SK-N-SH (cell line): Measurements from ENCODE around the gene MRPS26. TPM values are rescaled to one million over a fixed set of nuclear protein-coding genes. Genes with fewer than 3 reads are reported as not detected.

Experiments
- CTCF ChIA-PET: fragments of 300-600, 350-600 bp; formaldehyde crosslinking; extraction: SDS; loops from one replicate; lab custom pipeline; 2021; lab: Yijun Ruan, JAX
- POLR2A ChIA-PET: fragments of 350-600 bp; sonication (Branson Sonifier 250); formaldehyde crosslinking; extraction: SDS; loops from one replicate; lab custom pipeline; 2020; ENCODE audit warnings: antibody characterized with exemption, inconsistent platforms; lab: Yijun Ruan, JAX
- DNase-seq: peaks from one replicate; pipeline ENCODE4 v3.0.0; 2012
- H2AFZ ChIP-seq: fragments of 200-600 bp; sonication (generic); 2 replicates; pipeline ENCODE4 v1.8.1; 2016; ENCODE audit warnings: antibody characterized with exemption, mild to moderate bottlenecking, low read depth
- H3F3A ChIP-seq: fragments of 200-600 bp; sonication (generic); replicated peaks from 2 replicates; pipeline ENCODE3; 2016; ENCODE audit warnings: antibody characterized with exemption, mild to moderate bottlenecking; ENCODE audit not compliant: insufficient read depth
- H3K27ac ChIP-seq, 2 experiments: fragments of 200-500 bp in 1 of 2; fragments of 200-600 bp in 1 of 2; sonication (Bioruptor generic) in 1 of 2; sonication (generic), shearing (Covaris generic) in 1 of 2; 2 replicates each; pipeline versions ENCODE4 v1.5.1 to v1.6.1; 2014 to 2016; ENCODE audit warnings: low read depth in 2 of 2, inconsistent platforms in 1 of 2, low read length in 1 of 2, mild to moderate bottlenecking in 1 of 2, mixed read lengths in 1 of 2
- H3K27me3 ChIP-seq: fragments of 200-600 bp; sonication (generic), shearing (Covaris generic); 2 replicates; pipeline ENCODE4 v1.6.1; 2016; ENCODE audit warnings: mixed run types; ENCODE audit not compliant: insufficient read depth
- H3K36me3 ChIP-seq, 2 experiments: fragments of 200-500 bp in 1 of 2; fragments of 200-600 bp in 1 of 2; sonication (Bioruptor generic) in 1 of 2; sonication (generic) in 1 of 2; replicated peaks in 1 of 2; 2 replicates each; pipeline versions ENCODE3 to v1.5.1; 2014 to 2016; ENCODE audit warnings: low read length in 1 of 2, mild to moderate bottlenecking in 1 of 2; ENCODE audit not compliant: insufficient read depth in 2 of 2, control insufficient read depth in 1 of 2
- H3K4me1 ChIP-seq, 2 experiments: fragments of 200-500 bp in 1 of 2; fragments of 200-600 bp in 1 of 2; sonication (Bioruptor generic) in 1 of 2; sonication (generic), shearing (Covaris generic) in 1 of 2; 2 replicates each; pipeline versions ENCODE4 v1.5.1 to v1.6.1; 2014 to 2016; ENCODE audit warnings: low read depth in 1 of 2, low read length in 1 of 2, mixed run types in 1 of 2; ENCODE audit not compliant: insufficient read depth in 2 of 2, control insufficient read depth in 1 of 2
- H3K4me2 ChIP-seq: fragments of 200-600 bp; sonication (generic), shearing (Covaris generic); 2 replicates; pipeline ENCODE4 v1.6.1; 2017; ENCODE audit warnings: mixed run types
- H3K4me3 ChIP-seq, 2 experiments: fragments of 200-500 bp in 1 of 2; fragments of 200-600 bp in 1 of 2; sonication (Bioruptor generic) in 1 of 2; sonication (generic), shearing (Covaris generic) in 1 of 2; 2 replicates each; pipeline versions ENCODE4 v1.5.1 to v1.8.1; 2014 to 2016; ENCODE audit warnings: low read depth in 2 of 2, inconsistent platforms in 1 of 2, low read length in 1 of 2, mild to moderate bottlenecking in 1 of 2, mixed read lengths in 1 of 2, moderate library complexity in 1 of 2
- H3K79me2 ChIP-seq: fragments of 200-600 bp; sonication (generic); 2 replicates; pipeline ENCODE4 v1.8.1; 2017; ENCODE audit warnings: mild to moderate bottlenecking; ENCODE audit not compliant: insufficient read depth
- H3K9ac ChIP-seq: fragments of 200-600 bp; sonication (generic); 2 replicates; pipeline ENCODE4 v1.6.1; 2017; ENCODE audit warnings: mixed run types
- H3K9me2 ChIP-seq: fragments of 200-600 bp; sonication (generic); 2 replicates; pipeline ENCODE4 v1.6.1; 2017; ENCODE audit warnings: mixed run types
- H3K9me3 ChIP-seq: fragments of 200-600 bp; sonication (generic); 2 replicates; pipeline ENCODE4 v1.6.1; 2017; ENCODE audit warnings: mixed run types, mild to moderate bottlenecking, moderate library complexity
- H4K20me1 ChIP-seq: fragments of 200-600 bp; sonication (generic); 2 replicates; pipeline ENCODE4 v1.6.1; 2017; ENCODE audit warnings: mild to moderate bottlenecking, mixed run types; ENCODE audit not compliant: insufficient read depth
- CHD2 ChIP-seq: fragments of 150-350 bp; IDR thresholded peaks from 2 replicates; pipeline ENCODE4 v1.6.1; 2018; ENCODE audit warnings: low read length; ENCODE audit not compliant: partially characterized antibody
- EZH2phosphoT487 ChIP-seq: fragments of 200-600 bp; sonication (generic); IDR thresholded peaks from 2 replicates; pipeline ENCODE4 v1.6.1; 2017; ENCODE audit warnings: low read depth, mixed run types, mild to moderate bottlenecking, antibody characterized with exemption, moderate library complexity, borderline replicate concordance
- GATA2 ChIP-seq: sonication (generic); formaldehyde crosslinking; IDR thresholded peaks from 2 replicates; pipeline ENCODE4 v1.5.0; 2020; ENCODE audit warnings: mild to moderate bottlenecking, missing genetic modification reagents
- RAD21 ChIP-seq: IDR thresholded peaks from 2 replicates; pipeline ENCODE4 v1.6.1; 2012; ENCODE audit warnings: mild to moderate bottlenecking, low read length
- RFX5 ChIP-seq: IDR thresholded peaks from 2 replicates; pipeline ENCODE4 v1.6.1; 2012; ENCODE audit warnings: mild to moderate bottlenecking, improper control_type of control experiment, low read length
- TAF1 ChIP-seq: IDR thresholded peaks from 2 replicates; pipeline ENCODE4 v1.6.1; 2012; ENCODE audit warnings: low read depth, mild to moderate bottlenecking, low read length, moderate library complexity, borderline replicate concordance
- TCF12 ChIP-seq: IDR thresholded peaks from 2 replicates; pipeline ENCODE4 v1.4.0; 2012
- WGBS: methylation state at CpG from one replicate; pipeline ENCODE4 v1.1.6; 2017; ENCODE audit warnings: low lambda C conversion rate; 5-methylcytosine and 5-hydroxymethylcytosine counted together
- polyA plus RNA-seq, 3 experiments: library from polyadenylated mRNA; depleted of rRNA; stranded (reverse); fragments of >200 nt; gene quantifications; 2 replicates each; pipeline ENCODE4 v1.2.3, GENCODE V29; 2012
- TF ChIP-seq, protein P1 (sequence below): IDR thresholded peaks from 2 replicates; pipeline ENCODE4 v1.6.1; 2012; ENCODE audit warnings: mild to moderate bottlenecking, low read depth, low read length, moderate library complexity
- TF ChIP-seq, protein P2 (sequence below): IDR thresholded peaks from 2 replicates; pipeline ENCODE4 v1.4.0; 2012; ENCODE audit warnings: low read depth, borderline replicate concordance
- TF ChIP-seq, protein P3 (sequence below): IDR thresholded peaks from 2 replicates; pipeline ENCODE4 v1.4.0; 2012; ENCODE audit warnings: low read depth, borderline replicate concordance
- TF ChIP-seq, protein P4 (sequence below): IDR thresholded peaks from 2 replicates; pipeline ENCODE4 v1.4.0; 2012; ENCODE audit warnings: low read depth
- TF ChIP-seq, protein P5 (sequence below): fragments of 200-600 bp; sonication (generic); IDR thresholded peaks from 2 replicates; pipeline ENCODE4 v1.6.1; 2017; ENCODE audit warnings: antibody characterized with exemption, mild to moderate bottlenecking, moderate library complexity
- TF ChIP-seq, protein P6 (sequence below): fragments of 150-350 bp; IDR thresholded peaks from 2 replicates; pipeline ENCODE4 v1.6.1; 2016; ENCODE audit warnings: mild to moderate bottlenecking, low read depth, low read length

MRPS26 gene
- polyA plus RNA-seq, 1 of the 3 experiments (the other 2 are of a cell fraction), result 152 TPM

DNA sequence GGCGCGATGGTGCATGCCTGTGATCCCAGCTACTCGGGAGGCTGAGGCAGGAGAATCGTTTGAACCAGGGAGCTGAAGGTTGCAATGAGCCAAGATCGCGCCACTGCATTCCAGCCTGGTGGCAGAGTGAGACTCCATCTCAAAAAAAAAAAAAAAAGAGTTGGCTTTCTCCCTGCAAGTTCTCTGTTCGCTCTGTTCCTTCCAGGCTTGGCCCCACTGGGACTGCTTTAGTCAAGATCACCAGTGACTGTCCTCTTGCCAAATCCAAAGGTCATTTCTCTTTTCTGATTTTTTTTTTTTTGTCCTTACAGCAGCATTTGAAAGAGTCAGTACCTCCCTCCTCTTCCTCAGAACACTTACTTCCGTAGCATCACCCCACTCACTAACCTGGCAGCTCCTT lies 13.2 kb upstream of the MRPS26 start:
- Histone ChIP-seq H3K36me3 (peaks cover 21 to 51% of the 10 kb centered on the region in 2 experiments), H2AFZ (no peak overlapping the region), H3K9ac (no peak overlapping the region), H3K4me3 (no peak overlapping the region), H3K4me2 (no peak overlapping the region), H3K4me1 (no peaks in the 10 kb centered on the region), H3K27ac (no peak overlapping the region), H4K20me1 (no peaks in the 10 kb centered on the region), H3K79me2 (no peaks in the 10 kb centered on the region), H3K9me3 (no peaks in the 10 kb centered on the region), H3K27me3 (no peaks in the 10 kb centered on the region), H3K9me2 (no peaks in the 10 kb centered on the region), H3F3A (no peaks in the 10 kb centered on the region)
- no peak for DNase-seq
- TF ChIP-seq, protein P1, sequence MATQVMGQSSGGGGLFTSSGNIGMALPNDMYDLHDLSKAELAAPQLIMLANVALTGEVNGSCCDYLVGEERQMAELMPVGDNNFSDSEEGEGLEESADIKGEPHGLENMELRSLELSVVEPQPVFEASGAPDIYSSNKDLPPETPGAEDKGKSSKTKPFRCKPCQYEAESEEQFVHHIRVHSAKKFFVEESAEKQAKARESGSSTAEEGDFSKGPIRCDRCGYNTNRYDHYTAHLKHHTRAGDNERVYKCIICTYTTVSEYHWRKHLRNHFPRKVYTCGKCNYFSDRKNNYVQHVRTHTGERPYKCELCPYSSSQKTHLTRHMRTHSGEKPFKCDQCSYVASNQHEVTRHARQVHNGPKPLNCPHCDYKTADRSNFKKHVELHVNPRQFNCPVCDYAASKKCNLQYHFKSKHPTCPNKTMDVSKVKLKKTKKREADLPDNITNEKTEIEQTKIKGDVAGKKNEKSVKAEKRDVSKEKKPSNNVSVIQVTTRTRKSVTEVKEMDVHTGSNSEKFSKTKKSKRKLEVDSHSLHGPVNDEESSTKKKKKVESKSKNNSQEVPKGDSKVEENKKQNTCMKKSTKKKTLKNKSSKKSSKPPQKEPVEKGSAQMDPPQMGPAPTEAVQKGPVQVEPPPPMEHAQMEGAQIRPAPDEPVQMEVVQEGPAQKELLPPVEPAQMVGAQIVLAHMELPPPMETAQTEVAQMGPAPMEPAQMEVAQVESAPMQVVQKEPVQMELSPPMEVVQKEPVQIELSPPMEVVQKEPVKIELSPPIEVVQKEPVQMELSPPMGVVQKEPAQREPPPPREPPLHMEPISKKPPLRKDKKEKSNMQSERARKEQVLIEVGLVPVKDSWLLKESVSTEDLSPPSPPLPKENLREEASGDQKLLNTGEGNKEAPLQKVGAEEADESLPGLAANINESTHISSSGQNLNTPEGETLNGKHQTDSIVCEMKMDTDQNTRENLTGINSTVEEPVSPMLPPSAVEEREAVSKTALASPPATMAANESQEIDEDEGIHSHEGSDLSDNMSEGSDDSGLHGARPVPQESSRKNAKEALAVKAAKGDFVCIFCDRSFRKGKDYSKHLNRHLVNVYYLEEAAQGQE, result no peak
- TF ChIP-seq EZH2phosphoT487, result no peak
- TF ChIP-seq, protein P2, sequence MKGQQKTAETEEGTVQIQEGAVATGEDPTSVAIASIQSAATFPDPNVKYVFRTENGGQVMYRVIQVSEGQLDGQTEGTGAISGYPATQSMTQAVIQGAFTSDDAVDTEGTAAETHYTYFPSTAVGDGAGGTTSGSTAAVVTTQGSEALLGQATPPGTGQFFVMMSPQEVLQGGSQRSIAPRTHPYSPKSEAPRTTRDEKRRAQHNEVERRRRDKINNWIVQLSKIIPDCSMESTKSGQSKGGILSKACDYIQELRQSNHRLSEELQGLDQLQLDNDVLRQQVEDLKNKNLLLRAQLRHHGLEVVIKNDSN, result no peak
- TF ChIP-seq RFX5, result no peak
- no peak for TF ChIP-seq GATA2 (CRISPR knock-in tag)
- TF ChIP-seq TAF1, result no peak
- TF ChIP-seq TCF12, result no peak
- TF ChIP-seq, protein P3, sequence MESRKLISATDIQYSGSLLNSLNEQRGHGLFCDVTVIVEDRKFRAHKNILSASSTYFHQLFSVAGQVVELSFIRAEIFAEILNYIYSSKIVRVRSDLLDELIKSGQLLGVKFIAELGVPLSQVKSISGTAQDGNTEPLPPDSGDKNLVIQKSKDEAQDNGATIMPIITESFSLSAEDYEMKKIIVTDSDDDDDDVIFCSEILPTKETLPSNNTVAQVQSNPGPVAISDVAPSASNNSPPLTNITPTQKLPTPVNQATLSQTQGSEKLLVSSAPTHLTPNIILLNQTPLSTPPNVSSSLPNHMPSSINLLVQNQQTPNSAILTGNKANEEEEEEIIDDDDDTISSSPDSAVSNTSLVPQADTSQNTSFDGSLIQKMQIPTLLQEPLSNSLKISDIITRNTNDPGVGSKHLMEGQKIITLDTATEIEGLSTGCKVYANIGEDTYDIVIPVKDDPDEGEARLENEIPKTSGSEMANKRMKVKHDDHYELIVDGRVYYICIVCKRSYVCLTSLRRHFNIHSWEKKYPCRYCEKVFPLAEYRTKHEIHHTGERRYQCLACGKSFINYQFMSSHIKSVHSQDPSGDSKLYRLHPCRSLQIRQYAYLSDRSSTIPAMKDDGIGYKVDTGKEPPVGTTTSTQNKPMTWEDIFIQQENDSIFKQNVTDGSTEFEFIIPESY, result no peak
- no peak for TF ChIP-seq CHD2
- TF ChIP-seq, protein P4, sequence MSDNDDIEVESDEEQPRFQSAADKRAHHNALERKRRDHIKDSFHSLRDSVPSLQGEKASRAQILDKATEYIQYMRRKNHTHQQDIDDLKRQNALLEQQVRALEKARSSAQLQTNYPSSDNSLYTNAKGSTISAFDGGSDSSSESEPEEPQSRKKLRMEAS, result no peak
- TF ChIP-seq, protein P5, sequence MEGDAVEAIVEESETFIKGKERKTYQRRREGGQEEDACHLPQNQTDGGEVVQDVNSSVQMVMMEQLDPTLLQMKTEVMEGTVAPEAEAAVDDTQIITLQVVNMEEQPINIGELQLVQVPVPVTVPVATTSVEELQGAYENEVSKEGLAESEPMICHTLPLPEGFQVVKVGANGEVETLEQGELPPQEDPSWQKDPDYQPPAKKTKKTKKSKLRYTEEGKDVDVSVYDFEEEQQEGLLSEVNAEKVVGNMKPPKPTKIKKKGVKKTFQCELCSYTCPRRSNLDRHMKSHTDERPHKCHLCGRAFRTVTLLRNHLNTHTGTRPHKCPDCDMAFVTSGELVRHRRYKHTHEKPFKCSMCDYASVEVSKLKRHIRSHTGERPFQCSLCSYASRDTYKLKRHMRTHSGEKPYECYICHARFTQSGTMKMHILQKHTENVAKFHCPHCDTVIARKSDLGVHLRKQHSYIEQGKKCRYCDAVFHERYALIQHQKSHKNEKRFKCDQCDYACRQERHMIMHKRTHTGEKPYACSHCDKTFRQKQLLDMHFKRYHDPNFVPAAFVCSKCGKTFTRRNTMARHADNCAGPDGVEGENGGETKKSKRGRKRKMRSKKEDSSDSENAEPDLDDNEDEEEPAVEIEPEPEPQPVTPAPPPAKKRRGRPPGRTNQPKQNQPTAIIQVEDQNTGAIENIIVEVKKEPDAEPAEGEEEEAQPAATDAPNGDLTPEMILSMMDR, result no peak
- no peak for TF ChIP-seq RAD21
- TF ChIP-seq, protein P6, sequence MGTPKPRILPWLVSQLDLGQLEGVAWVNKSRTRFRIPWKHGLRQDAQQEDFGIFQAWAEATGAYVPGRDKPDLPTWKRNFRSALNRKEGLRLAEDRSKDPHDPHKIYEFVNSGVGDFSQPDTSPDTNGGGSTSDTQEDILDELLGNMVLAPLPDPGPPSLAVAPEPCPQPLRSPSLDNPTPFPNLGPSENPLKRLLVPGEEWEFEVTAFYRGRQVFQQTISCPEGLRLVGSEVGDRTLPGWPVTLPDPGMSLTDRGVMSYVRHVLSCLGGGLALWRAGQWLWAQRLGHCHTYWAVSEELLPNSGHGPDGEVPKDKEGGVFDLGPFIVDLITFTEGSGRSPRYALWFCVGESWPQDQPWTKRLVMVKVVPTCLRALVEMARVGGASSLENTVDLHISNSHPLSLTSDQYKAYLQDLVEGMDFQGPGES, result no peak
- CTCF ChIA-PET, result no interaction called here
- POLR2A ChIA-PET, result no interaction called here
- WGBS, result 95% methylated on average over 8 of the region's 8 CpGs
